Dermis blood vessel endothelial cell (primary cell): Measurements from ENCODE around the gene HSD11B1. TPM values are rescaled to one million over a fixed set of nuclear protein-coding genes. Genes with fewer than 3 reads are reported as not detected.

Source experiments
- DNase-seq: peaks from one replicate; pipeline ENCODE4 v3.0.0; 2010
- total RNA-seq: library from RNA; depleted of rRNA; stranded (reverse); fragments of >200 nt; gene quantifications from 2 replicates; pipeline ENCODE4 v1.2.3, GENCODE V29; 2014

HSD11B1 gene
- total RNA-seq, 1 donor from 2014 or later = not detected

DNA sequence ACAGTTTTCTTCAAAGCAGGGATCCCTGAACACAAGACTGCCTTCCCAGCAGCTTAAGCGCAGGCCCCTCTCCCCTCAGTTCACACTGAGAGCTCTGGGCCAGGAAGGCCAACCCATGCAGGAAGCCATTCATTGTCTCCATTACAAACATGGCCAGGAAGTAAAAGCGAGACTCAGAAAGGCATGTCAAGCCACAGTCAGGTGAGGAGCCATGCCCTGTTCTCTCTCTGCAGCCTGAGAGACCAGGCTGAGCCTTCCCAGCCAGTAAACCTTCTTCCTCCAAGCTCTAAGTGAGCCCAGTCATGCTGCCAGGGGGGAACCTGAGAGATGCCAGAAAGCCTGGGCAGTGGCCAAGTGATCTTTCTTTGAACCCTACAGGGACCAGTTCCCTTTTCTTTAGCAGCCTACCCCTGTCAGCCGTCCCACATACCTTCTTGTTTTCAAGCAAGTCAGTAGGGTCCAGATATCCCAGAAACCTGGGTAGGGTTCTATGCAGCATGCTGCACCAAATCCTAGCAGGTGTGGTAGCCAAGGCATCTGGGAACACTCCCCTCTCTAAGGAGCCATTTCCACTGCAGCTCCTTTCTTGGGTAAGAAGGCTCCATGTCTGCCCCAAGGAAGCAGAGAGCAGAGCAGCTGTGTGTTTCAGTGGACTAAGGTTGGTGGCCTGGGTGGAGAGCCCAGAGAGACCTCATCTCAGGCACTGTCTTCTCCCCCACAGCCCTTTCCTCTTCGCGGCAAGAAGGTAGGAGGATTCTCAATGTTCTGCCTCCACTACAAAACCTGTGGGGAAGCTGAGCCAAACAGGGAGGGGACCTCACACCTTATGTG is 52.2 kb downstream of the HSD11B1 start:
- DNase-seq = peak; percentile 18

DNA sequence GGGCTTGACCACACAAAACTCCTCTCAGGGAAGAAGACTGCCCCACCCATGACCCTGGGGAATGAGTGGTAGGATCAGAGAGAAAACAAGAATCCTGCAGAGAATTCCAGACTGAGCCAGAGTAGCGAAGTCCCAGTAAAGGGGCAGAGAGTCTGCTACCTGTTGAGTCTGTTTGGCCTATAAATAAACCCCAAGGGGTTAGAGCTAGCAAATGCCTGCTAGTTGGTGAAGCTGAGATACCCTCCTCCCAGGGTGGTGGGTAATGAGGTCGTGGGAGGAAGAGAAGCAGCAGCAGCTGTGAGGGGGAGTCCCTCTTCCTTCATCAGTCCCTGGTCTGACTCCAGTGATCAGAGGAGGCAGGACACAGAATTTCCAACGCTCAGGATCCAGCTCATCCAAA is 53.8 kb downstream of the HSD11B1 start:
- DNase-seq = no peak

DNA sequence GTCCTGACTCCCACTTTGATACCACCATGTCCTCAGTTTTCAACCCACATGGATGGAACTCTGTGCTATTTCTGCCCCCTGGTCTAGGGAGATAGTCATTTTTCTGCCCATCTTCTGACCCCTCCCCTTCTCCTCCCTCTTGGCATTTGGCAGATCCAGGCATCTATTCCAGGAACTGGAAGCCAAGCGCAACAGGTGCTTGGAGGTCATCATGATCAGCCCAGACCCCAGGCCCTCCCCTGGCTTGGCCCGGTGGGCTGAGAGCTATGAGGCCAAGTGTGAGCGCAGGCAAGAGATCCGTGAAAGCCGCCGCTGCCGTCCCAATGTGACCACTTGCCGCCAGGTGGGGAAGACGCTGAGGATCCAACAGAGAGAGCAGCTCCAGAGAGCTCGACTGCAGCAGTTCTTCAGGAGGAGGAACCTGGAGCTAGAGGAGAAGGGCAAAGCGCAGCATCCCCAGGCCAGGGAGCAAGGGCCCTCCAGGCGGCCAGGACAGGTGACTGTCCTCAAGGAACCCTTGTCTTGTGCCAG is 55.2 kb downstream of the HSD11B1 start:
- DNase-seq = no peak

GRCh38 chr1:209761011-209761635 is 56.5 kb downstream of the HSD11B1 start:
- no peak for DNase-seq

DNA sequence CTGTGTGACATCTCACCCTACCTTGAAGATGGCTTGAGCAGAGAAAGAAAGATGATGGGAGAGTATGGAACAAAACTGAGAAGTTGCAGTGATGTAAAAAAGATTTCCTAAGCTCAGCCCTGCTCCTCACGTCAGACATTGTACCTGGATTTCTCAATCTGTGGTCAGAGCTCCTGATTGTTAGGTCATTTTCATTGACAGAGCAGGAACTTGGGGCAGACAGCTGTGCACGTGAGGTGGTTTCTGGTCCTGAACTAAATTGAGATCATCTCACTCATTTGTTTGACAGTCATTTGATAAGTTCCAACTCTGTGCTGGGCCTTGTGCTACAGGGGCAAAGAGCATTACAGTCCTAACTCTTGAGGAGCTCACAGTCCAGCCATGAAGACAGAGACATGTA is 61.4 kb downstream of the HSD11B1 start:
- DNase-seq = no peak

GRCh38 chr1:209767096-209767495 is 62.5 kb downstream of the HSD11B1 start:
- DNase-seq = no peak

DNA sequence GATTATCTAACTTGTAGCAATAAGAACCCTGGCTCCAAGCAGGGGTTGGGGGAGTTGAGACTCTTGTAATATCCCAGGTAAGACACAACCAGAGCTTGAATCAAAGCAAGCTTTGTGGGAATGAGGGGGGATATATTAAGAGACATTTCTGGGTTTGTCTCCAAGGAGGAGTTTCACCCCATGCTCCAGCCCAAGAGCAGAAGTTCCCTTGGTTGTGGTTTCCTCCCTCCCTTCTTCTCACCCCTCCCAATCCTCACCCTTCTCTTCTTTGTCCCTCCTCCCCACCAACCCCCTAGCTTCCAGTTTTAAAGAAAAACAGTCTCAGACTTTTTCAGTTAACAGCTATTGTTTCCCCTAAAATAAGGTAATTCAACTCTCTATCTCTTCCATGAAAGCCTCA is 63.1 kb downstream of the HSD11B1 start:
- no peak for DNase-seq

GRCh38 chr1:209768354-209768774 is 63.7 kb downstream of the HSD11B1 start:
- DNase-seq = no peak

- DNase-seq = peak; percentile 85
These were observed 64.7 kb downstream of the HSD11B1 start for GRCh38 chr1:209769171-209769904.

GRCh38 chr1:209769971-209770370 is 65.3 kb downstream of the HSD11B1 start:
- DNase-seq = peak; percentile 17

DNA sequence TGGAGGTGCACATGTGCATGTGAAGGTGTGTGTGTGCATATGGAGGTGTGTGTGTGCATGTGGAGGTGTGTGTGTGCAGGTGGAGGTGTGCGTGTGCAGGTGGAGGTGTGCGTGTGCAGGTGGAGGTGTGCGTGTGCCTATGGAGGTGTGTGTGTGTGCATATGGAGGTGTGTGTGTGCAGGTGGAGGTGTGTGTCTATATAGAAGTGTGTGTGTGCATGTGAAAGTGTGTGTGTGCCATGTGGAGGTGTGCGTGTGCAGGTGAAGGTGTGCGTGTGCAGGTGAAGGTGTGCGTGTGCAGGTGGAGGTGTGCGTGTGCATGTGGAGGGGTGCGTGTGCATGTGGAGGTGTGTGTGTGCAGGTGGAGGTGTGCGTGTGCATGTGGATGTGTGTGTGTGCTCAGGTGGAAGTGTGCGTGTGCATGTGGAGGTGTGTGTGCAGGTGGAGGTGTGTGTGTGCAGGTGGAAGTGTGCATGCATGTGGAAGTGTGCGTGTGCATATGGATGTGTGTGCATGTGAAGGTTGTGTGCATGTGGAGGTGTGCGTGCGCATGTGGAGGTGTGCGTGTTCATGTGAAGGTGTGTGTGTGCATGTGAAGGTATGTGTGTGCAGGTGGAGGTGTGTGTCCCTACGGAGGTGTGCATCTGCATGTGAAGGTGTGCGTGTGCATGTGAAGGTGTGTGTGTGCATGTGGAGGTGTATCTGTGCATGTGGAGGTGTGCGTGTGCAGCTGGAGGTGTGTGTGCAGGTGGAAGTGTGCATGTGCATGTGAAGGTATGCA is 66.2 kb downstream of the HSD11B1 start:
- DNase-seq = no peak

- no peak for DNase-seq
These were observed 67.5 kb downstream of the HSD11B1 start for GRCh38 chr1:209772126-209772525.

GRCh38 chr1:209774592-209774991 is 69.9 kb downstream of the HSD11B1 start:
- no peak for DNase-seq

GRCh38 chr1:209775678-209776077 is 71.0 kb downstream of the HSD11B1 start:
- no peak for DNase-seq

- DNase-seq = no peak
These were observed 72.9 kb downstream of the HSD11B1 start for GRCh38 chr1:209777587-209777986.

- DNase-seq = no peak
These were observed 73.5 kb downstream of the HSD11B1 start for GRCh38 chr1:209778102-209778501.

- no peak for DNase-seq
These were observed 75.6 kb downstream of the HSD11B1 start for GRCh38 chr1:209780268-209780667.

GRCh38 chr1:209783386-209783785 is 78.7 kb downstream of the HSD11B1 start:
- DNase-seq = no peak
